ENCODE data around the gene ZNF423. TPM values are rescaled to one million over a fixed set of nuclear protein-coding genes. Genes with fewer than 3 reads are reported as not detected.

The ZNF423 gene
- polyA plus RNA-seq, 1 experiment: 0.11 TPM

GRCh38 chr16:49532873-49533272 is 323.0 kb downstream of the ZNF423 start:
- DNase-seq (ENCODE audit: low read depth, low spot score): no peak
- Histone ChIP-seq H3K9me3 (ENCODE audit: control insufficient read depth, insufficient read depth, low read length) (no peaks in the 10 kb centered on the region), H3K27me3 (ENCODE audit: control insufficient read depth, insufficient read depth, low read length) (peaks cover 2% of the 10 kb centered on the region), H3K27ac (ENCODE audit: low read depth, low read length) (no peak overlapping the region), H3K4me3 (ENCODE audit: low read depth, low read length) (no peak overlapping the region)
- CTCF ChIA-PET: no interaction called here
- TF ChIP-seq CTCF (IDR thresholded peaks at IDR 0.05; ENCODE audit: low read depth, low read length): no peak
- POLR2A ChIA-PET: no interaction called here

DNA sequence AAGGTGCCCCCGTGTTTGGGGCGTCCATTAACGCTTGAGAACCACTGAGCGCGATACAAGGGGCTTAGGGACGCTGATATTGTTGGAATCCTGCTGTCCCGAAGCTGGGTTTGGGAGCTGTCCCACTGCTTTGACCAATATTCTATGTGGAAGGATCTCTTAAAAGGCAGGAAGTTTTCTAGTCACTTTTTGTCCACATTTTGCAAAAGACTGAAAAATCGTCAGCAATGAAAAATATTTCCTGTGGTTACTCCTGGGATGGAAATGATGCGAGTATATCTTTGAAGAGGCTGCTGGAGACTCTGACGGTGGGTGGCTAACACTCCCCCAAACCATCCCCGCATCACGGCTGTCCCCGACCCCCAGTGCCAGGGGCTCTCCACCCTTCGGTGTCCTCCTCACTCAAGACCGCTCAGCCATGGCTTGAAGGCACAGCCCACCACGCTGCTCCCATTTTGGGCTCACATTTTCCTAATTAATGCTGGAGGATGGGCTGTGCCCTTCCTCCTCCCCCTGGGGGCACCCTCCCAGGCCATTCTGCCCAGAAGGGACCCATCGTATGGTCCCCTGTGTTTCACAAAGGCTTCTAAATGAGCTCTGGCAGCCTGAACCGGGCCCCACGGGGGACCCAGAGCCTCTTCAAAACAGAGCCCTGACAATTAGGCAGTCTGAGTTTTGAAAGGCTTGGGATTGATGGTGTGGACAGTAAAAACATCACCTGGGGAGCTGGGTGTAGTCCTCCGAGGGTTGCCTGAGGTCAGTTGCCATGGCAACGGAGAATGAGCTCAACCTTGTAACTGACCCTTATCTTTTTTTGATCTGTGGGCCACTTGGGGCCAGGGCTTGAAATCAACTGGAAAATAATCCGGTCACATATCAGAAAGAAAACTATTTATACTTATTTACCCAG is 323.7 kb downstream of the ZNF423 start:
- no peak for DNase-seq (ENCODE audit: low read depth, low spot score)

DNA sequence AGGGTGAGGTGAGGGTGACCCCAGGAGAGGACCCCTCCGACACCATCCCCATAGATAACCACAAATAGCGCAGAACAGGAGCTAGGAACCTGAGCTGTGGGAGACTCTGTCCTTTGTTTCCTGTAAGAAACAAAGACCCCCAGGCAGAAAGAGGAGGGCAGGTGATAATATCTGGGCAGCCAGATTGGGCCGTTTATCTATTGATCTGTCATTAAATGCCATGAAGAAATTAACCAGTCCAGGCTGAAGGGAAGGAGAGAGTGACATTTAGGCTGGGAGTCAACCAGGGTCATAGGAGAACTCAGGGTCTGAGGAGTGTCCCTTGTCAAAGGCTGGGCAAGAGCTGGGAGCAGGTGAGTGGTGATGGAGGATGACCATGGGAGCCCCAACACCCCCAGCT is 324.5 kb downstream of the ZNF423 start:
- no peak overlapping the region for H3K4me3 ChIP-seq (ENCODE audit: low read depth, low read length)
- no peak for DNase-seq (ENCODE audit: low read depth, low spot score)
- POLR2A ChIA-PET: no interaction called here
- peaks cover 2% of the 10 kb centered on the region for H3K27me3 ChIP-seq (ENCODE audit: control insufficient read depth, insufficient read depth, low read length)
- H3K9me3 ChIP-seq (ENCODE audit: control insufficient read depth, insufficient read depth, low read length): no peaks in the 10 kb centered on the region
- no peak overlapping the region for H3K27ac ChIP-seq (ENCODE audit: low read depth, low read length)
- CTCF ChIA-PET: no interaction called here
- no peak for TF ChIP-seq CTCF (IDR thresholded peaks at IDR 0.05; ENCODE audit: low read depth, low read length)

More for the DNA sequence above, 323.7 kb downstream of the ZNF423 start:
- ChIA-PET CTCF (no interaction called here), POLR2A (no interaction called here)
- H3K9me3 ChIP-seq (ENCODE audit: control insufficient read depth, insufficient read depth, low read length): no peaks in the 10 kb centered on the region
- no peak overlapping the region for H3K27ac ChIP-seq (ENCODE audit: low read depth, low read length)
- no peak for TF ChIP-seq CTCF (IDR thresholded peaks at IDR 0.05; ENCODE audit: low read depth, low read length)
- H3K4me3 ChIP-seq (ENCODE audit: low read depth, low read length): no peak overlapping the region
- peaks cover 2% of the 10 kb centered on the region for H3K27me3 ChIP-seq (ENCODE audit: control insufficient read depth, insufficient read depth, low read length)

DNA sequence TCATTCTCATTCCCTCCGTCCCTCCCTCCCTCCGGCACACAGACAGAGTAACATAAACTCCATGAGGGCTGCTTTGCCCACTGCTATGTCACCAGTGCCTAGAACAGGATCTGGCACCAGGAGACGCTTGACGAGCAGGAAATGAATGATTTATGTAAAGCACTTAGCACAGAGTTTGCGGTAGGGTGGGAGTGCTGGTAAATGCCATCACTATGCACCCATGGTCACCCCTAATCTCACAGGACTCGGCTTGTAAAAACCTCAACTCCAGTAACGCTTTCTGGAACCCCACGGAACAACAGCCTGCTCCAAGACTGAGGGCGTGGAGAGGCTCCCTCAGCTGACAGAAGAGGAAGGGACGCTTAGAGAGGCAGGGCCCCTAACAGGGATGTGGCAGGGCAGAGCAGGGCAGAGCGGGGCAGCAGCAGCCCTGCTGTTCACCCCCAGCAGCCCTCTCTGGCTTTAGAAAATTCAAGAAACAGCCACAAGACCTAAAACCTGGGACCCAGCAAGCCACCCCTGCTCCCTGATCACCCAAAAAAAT is 325.4 kb downstream of the ZNF423 start:
- ChIA-PET CTCF (no interaction called here), POLR2A (no interaction called here)
- no peak overlapping the region for H3K4me3 ChIP-seq (ENCODE audit: low read depth, low read length)
- TF ChIP-seq CTCF (IDR thresholded peaks at IDR 0.05; ENCODE audit: low read depth, low read length): no peak
- H3K9me3 ChIP-seq (ENCODE audit: control insufficient read depth, insufficient read depth, low read length): no peaks in the 10 kb centered on the region
- no peak for DNase-seq (ENCODE audit: low read depth, low spot score)
- H3K27me3 ChIP-seq (ENCODE audit: control insufficient read depth, insufficient read depth, low read length): peaks cover 2% of the 10 kb centered on the region
- no peak overlapping the region for H3K27ac ChIP-seq (ENCODE audit: low read depth, low read length)

DNA sequence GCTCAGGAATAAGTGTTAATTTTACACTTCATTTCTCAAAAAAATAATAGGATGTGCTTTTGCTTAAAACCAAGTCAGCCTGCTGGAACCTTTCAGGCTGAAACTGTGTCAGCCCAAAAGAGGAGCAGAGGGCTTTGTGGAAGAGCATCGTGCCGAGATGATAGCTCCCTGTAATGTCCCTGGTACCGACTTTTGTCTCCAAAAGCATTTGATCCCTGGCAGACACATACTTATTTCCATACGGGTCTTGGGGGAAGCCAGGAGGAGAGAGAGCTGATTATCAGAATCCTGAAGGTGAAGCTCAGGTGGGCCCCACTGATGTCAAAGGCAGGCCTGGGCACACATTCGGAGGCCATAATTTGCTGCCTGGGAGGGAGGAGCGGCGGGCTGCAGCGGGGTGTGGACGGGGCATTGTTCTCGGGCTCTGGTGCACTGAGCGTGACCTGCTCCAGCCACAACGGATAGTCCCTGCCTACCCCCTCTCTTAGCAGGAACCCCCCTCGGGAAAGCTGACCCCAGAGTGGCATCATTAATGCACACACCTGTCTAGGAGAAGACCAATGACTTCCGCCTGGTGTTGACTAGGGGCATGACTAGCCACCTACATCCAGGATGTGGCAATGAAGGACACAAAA is 326.4 kb downstream of the ZNF423 start:
- H3K27me3 ChIP-seq (ENCODE audit: control insufficient read depth, insufficient read depth, low read length): peaks cover 2% of the 10 kb centered on the region
- no peak overlapping the region for H3K4me3 ChIP-seq (ENCODE audit: low read depth, low read length)
- CTCF ChIA-PET: interaction anchor here (0.5 kb wide), 1 partner anchor 427 kb away, joined by 9 read pairs; no protein-coding TSS in a partner anchor
- POLR2A ChIA-PET: no interaction called here
- no peaks in the 10 kb centered on the region for H3K9me3 ChIP-seq (ENCODE audit: control insufficient read depth, insufficient read depth, low read length)
- H3K27ac ChIP-seq (ENCODE audit: low read depth, low read length): no peak overlapping the region
- no peak for DNase-seq (ENCODE audit: low read depth, low spot score)
- no peak for TF ChIP-seq CTCF (IDR thresholded peaks at IDR 0.05; ENCODE audit: low read depth, low read length)
